Pulmonary artery endothelial cell (primary cell): ENCODE results near the gene NDP. TPM values are rescaled to one million over a fixed set of nuclear protein-coding genes. Genes with fewer than 3 reads are reported as not detected.

Source experiments
- total RNA-seq: library from RNA; depleted of rRNA; stranded (reverse); fragments of >200 nt; gene quantifications from 2 replicates; pipeline ENCODE4 v1.2.3, GENCODE V29; 2014

The NDP gene
- total RNA-seq, 1 donor from 2014 or later: 0.73 TPM

Other genes with a start within 250 kb of the NDP start
- not detected in 2 replicates for gene MAOB, start 90.9 kb downstream of the NDP start, total RNA-seq